VCaP (cell line): ENCODE data around the gene ACOX2.

Experiments used
- H3K27ac ChIP-seq: fragments of 450-650 bp; 2 replicates; pipeline ENCODE4 v1.5.1; 2017
- TF ChIP-seq, protein P1 (sequence below): fragments of 450-650 bp; conservative IDR thresholded peaks from 2 replicates; pipeline ENCODE4 v1.5.1; 2017; ENCODE audit warnings: mild to moderate bottlenecking, moderate library complexity

ACOX2 gene

GRCh38 chr3:58534592-58535494, 2.1 kb downstream of the ACOX2 start:
- TF ChIP-seq, protein P1, sequence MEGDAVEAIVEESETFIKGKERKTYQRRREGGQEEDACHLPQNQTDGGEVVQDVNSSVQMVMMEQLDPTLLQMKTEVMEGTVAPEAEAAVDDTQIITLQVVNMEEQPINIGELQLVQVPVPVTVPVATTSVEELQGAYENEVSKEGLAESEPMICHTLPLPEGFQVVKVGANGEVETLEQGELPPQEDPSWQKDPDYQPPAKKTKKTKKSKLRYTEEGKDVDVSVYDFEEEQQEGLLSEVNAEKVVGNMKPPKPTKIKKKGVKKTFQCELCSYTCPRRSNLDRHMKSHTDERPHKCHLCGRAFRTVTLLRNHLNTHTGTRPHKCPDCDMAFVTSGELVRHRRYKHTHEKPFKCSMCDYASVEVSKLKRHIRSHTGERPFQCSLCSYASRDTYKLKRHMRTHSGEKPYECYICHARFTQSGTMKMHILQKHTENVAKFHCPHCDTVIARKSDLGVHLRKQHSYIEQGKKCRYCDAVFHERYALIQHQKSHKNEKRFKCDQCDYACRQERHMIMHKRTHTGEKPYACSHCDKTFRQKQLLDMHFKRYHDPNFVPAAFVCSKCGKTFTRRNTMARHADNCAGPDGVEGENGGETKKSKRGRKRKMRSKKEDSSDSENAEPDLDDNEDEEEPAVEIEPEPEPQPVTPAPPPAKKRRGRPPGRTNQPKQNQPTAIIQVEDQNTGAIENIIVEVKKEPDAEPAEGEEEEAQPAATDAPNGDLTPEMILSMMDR, result no peak
- H3K27ac ChIP-seq, result peak overlapping the region; percentile 95

GRCh38 chr3:58532794-58533220, 4.2 kb downstream of the ACOX2 start:
- H3K27ac ChIP-seq, result peak overlapping the region; percentile 25; the same call in 1 of the 2 replicates
- TF ChIP-seq, protein P1, result peak; percentile 98

DNA sequence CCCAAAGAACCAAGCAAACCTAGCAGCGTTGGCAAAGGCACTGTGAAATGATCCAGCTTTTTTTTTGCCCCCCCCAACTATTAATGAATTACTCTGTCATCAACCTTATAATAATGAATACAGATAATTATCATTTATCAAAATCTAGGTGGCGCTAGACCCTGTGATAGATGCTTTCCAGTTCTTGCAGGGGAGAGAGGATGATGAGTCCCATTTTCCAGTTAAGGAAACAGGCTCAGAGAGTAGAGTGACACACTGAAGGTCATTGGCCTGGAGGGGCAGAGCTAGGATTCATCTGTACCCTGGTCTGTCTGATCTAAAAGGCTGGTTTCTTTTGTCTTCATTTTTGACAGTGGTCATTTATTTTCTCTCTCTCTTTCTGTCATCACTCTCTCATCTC, 5.0 kb downstream of the ACOX2 start:
- H3K27ac ChIP-seq, result no peak overlapping the region; the same call in 1 of the 2 replicates
- TF ChIP-seq, protein P1, result no peak

GRCh38 chr3:58531555-58531954, 5.4 kb downstream of the ACOX2 start:
- no peak overlapping the region; the same call in 1 of the 2 replicates for H3K27ac ChIP-seq
- TF ChIP-seq, protein P1, result no peak

DNA sequence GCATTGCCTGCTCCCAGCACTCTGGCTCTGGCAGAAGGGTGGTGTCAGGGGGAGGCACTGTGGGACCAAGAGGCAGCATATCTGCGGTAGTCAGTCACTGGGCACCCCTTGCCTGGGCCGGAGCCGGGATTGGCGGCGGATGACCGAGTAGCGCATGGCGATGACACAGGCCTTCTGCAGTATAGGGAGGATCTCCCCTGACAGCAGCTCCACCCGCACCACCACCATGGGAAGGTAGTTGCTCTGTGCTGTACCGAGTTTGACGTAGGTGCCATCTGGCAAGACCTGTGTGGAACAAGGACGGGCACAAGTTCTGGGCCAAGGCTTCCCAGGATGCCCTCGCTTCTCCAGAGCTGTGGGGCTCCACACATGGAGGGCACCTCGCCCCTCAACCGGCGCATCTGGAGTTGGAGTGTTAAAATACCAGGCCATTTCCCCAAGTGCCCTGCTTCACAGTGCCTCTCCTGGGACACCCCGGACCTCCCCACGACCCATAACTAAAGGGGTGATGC, 6.6 kb downstream of the ACOX2 start:
- H3K27ac ChIP-seq, result peak overlapping the region; percentile 58; the same call in 1 of the 2 replicates
- TF ChIP-seq, protein P1, result no peak

GRCh38 chr3:58529516-58530353, 7.3 kb downstream of the ACOX2 start:
- peak overlapping the region; percentile 58 for H3K27ac ChIP-seq

More at GRCh38 chr3:58529516-58530353, 7.3 kb downstream of the ACOX2 start:
- TF ChIP-seq, protein P1, result peak; percentile 38
